Femur (tissue), 1 donor: Measurements from ENCODE around the gene SPRED3.
"Not testable (repeated sequence)": the region's sequence is repeated elsewhere in the genome, so short reads cannot be mapped to it uniquely, and the experiment has no call there.

Source experiments
- DNase-seq: peaks from one replicate; pipeline ENCODE4 v3.0.0-alpha.2; 2017

Gene SPRED3

DNA sequence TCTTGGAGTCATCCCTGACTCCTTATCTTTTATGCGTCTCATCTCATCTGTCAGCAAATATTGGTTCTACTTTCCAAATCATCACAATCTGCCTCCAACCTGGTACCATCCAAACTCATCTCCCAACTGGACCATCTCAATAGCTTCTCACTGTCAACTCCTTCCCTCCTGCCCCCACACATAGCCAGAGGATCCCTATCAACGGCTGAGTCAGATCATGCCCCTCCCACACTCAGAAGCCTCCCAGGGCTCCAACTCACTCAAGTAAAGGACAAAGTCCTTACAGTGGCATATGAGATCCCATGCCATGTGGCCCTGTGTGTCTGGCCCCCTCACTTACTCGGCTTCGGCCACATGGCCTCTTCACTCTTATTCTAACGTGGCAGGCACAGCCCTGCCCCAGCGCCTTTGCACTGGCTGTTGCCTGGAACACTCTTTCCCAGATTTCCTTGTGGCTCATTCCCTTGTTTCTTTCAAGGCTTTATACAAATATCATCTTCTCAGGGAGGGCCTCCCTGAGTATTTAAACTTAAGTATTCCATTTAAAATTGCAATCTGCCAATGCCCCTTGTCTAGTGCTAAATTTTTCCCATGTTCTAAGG, 4.3 kb downstream of the SPRED3 start:
- no peak for DNase-seq

DNA sequence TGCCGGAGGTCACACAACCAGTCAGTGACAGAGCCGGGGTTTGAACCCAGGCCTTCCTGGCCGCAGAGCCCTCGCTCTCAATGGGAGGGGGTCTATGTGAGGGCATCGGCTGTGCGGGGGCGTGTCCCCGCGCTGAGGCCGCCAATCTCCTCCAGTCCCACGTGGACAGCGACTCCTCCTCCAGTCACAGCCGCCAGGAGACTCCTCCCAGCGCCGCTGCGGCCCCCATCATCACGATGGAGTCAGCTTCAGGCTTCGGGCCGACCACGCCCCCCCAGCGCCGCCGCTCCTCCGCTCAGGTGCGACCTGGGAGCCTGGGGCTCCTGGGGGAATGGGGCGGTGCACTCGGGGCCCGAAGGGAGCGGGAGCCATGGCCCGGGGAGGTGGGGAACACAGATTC, 6.0 kb downstream of the SPRED3 start:
- no peak for DNase-seq

DNA sequence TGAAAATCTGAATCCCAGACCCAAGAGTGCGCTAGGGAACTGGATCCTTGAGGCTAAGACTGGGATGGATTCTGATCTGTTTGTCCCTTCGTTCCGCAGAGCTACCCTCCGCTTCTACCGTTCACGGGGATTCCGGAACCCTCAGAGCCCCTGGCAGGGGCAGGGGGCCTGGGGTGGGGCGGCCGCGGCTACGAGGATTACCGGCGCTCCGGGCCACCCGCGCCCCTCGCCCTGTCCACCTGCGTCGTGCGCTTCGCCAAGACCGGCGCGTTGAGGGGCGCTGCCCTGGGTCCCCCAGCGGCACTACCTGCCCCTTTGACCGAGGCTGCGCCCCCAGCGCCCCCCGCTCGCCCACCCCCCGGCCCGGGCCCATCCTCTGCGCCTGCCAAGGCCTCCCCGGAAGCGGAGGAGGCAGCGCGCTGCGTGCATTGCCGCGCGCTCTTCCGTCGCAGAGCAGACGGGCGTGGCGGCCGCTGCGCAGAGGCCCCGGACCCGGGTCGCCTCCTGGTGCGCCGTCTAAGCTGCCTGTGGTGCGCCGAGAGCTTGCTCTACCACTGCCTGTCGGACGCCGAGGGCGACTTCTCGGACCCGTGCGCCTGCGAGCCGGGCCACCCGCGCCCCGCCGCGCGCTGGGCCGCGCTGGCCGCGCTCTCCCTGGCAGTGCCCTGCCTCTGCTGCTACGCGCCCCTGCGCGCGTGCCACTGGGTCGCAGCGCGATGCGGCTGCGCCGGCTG, 7.1 kb downstream of the SPRED3 start:
- DNase-seq: no peak

DNA sequence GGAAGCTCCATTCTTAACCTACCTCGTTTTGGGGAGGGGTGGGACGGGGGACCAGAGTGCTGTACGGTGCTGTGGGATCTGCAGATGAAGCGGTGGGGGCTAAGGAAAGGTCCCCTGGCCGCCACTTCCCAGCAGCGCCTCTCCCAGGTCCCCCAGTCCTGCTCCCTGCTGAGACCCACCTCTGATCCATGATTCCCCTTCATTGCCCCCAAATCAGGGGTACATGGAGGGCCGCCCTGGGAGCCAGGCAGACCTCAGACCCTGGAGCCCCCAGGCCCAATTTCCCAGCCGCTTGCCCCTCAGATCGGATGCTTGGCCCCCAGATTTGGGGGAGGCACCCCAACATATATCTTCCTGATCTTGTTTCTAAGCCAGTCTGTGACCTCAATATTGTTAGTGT, 10.6 kb downstream of the SPRED3 start:
- DNase-seq: no peak

DNA sequence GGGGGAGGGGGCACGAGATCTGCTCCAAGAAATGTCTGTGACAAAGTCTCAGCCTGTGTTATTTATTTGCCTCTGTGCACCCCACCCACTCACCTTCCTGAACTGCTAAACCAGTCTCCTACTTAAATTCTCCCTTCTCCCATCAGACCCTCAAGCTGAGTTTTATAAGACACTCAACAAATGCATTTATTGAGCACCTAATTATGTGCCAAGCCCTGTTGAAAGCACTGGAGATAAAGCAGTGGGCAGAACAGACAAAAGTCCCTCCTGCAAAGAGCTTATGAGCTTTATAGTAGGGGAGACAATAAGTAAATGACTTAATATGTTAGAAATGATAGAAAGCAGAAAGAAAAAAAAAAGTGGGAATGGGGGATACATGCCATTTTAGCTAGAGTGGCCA, 11.0 kb downstream of the SPRED3 start:
- DNase-seq: no peak

DNA sequence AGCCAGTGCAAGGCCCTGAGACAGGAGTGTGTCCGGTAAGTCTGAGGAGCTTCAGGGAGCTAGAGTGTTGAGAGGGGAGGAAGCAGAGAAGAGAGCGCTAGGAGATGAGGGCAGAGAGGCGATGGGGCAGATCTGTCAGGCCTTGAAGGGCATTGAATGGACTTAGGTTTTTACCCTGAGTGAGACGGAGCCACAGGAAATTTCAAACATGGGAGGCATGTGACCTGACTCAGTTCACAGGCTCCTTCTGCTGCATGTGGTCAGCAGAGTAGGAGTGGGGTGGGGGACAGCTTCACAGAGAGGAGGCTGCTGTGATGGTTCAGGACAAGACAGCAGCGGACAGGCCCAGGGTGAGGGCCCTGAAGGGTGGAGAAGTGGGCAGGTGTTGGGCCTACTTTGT, 11.9 kb downstream of the SPRED3 start:
- no peak for DNase-seq

DNA sequence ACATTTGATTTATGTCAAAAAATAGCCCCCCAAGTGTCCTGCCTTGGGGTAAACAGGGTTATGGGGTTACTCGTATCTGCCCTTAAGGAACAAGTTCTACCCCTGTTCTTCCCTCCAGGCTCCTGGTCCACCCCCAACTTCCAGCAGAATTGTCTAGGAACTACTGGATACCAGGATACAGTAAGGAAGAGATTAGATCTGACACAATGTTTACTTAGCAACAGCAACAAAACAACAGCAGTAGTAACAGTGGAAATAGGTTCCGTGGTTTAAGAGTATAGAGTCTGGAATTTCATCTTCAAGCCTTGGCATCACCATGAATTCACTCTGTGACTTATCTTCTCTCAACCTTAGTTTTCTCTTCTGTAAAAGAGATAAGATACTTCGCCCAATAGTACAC, 12.7 kb downstream of the SPRED3 start:
- DNase-seq: no peak

DNA sequence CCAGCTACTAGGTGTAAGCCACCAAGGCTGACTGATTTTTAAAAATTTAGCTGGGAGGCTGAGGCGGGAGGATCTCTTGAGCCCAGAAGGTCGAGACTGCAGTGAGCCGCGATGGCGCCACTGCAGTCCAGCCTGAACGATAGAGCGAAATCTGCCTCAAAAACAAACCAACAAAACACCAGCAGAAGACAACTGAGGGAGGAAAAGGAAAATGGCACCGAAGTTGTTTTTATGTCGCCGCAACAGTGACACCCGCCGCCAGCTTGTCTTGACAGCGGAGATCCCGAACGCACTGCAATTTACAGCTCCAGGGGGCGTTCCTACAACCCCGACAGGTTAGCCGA, 14.1 kb downstream of the SPRED3 start:
- no peak for DNase-seq

DNA sequence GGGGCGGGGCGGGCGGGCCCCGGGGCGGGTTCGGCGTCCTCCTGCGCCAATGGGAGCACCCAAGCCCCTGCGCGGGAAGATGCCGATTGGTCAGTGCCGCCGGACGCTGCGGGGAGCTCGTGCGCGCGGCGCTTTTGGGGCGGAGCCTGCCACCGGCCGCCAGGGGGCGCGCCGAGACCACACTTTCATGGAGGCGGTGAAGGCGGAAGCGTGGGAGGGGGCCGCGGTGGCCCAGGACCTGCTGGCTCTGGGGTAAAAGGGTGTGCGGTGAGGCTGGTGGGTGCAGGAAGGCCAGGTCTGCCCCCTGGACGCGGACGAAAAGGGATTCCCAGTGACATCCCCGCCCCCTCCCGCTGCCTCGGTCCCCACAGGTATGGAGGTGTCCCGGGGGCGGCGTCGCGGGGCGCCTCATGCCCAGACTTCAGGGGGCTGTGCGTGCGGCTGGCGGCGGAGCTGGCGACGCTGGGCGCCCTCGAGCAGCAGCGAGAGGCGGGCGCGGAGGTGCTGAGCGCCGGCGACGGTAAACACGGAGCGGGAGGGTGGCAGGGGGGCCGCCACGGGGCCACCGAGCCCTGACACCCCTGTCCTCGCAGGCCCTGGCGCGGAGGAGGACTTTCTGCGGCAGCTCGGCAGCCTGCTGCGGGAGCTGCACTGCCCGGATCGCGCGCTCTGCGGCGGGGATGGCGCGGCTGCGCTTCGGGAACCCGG, 14.6 kb downstream of the SPRED3 start, which contains the start of gene FAM98C:
Gene FAM98C, plus strand, starts transcription at position 127 of the 708 bp plus-strand sequence. Its CDS starts 61 bp downstream, at position 188.
- DNase-seq: peak; percentile 99

DNA sequence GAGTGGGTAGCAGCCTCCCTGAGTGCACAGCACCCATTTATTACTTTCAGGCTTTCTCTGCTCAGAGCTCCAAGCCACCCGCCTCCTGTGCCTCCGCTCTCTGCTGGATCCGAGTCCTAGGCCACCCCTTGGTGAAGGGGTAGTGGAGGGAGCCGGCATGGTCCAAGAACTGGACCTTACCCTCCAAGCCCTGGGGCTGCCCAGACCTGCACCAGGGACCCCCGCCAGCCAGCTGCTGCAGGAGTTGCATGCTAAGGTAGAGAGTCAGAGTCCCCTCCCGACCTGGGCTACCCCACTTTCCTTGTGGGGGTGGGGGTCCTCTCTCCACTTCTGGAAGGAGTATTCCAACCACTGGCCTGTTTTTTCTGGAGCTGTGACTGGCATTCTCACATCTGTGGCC, 16.4 kb downstream of the SPRED3 start:
- DNase-seq: no peak

DNA sequence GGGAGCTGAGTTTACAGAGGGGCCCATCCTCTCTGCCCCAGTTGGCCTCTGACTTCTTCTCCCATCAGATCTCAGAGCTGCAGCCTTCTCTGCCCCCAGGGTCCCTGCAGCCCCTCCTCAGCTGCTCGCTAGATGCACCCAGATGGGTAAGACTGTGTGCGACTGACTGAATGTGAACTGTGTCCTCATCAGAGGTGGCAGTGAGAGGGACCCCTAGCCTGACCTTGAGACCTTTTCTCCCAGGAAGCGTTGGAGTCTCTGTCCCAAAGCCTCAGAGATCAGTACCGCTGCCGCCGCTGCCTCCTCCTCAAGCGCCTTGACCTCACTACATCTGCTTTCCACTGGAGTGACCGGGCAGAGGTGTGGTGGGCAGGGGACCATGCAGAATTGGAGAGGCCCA, 16.8 kb downstream of the SPRED3 start:
- no peak for DNase-seq

DNA sequence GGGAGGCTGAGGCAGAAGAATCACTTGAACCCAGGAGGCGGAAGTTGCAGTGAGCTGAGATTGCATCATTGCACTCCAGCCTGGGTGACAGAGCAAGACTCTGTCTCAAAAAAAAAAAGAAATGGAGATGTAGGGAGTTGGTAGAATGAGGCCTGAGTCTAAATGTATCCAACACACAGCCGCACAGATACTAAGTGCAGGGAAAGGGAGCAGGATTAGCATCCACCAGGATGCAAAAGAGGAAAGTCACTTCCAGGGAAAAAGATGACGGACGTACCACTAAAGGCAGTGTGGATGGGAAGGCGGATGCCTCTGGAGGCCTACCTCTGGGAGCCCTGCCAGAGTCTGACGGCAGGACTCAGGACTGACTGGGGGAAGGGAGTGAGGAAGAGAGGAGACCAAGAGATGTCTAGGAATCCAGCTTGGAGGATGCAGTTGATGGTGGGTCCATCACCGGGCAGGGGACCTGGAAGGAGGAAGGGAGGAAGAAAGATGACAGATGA, 21.2 kb downstream of the SPRED3 start:
- DNase-seq: peak; percentile 74

DNA sequence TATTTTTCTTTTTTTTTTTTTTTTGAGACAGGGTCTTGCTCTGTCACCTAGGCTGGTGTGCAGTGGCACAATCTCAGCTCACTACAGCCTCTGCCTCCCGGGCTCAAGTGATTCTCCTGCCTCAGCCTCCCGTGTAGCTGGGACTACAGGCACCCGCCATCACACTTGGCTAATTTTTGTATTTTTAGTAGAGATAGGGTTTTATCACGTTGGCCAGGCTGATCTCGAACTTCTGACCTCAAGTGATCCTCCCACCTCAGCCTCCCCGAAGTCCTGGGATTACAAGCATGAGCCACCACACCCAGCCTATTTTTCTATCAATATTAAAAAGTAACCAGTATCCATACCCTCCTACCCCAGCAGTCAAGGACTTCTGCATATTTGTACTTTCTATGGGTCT, 21.9 kb downstream of the SPRED3 start:
- not testable (repeated sequence) for DNase-seq

DNA sequence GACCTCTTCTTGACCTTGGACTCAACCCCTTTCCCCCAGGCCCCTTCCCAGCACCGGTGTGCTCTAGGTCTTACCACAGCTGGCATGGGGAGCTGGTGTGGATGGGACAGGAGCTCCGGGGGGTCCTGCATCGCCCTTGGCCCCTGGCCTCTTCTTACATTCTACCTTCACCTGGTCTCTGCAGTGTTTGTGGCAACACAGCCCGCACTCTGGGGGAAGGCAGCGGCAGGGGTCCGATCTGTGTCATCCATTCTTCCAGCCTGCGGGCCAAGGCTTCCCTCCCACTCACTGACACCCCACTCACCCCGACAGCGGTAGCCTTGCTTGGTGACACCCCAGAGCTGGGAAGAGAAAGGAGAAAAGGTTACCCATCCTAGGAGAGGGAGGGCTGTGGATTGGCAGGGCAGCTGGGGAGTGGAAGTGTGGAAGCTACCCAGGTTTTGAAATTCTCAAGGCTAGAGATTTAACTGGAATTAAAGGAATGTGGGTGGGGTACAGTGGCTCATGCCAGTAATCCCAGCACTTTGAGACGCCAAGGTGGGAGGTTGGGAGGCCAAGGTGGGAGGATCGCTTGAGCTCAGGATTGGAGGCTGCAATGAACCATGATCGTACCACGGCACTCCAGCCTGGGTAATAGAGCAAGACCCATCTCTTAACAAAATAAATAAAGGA, 22.7 kb downstream of the SPRED3 start:
- no peak for DNase-seq

DNA sequence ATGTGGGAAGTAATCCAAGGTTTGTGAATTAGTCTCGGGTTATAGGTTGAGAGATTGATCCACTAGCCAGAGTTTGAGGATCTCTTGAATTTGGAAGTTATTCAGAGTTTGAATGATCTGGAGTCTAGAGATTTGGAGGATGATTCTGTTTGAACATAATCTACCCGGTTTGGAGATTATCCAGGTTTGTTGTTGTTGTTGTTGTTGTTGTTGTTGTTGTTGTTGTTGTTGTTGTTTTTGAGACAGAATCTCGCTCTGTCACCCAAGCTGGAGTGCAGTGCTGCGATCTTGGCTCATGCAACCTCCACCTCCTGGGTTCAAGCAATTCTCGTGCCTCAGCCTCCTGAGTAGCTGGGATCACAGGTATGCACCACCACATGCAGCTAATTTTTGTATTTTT, 23.4 kb downstream of the SPRED3 start:
- DNase-seq: not testable (repeated sequence)

DNA sequence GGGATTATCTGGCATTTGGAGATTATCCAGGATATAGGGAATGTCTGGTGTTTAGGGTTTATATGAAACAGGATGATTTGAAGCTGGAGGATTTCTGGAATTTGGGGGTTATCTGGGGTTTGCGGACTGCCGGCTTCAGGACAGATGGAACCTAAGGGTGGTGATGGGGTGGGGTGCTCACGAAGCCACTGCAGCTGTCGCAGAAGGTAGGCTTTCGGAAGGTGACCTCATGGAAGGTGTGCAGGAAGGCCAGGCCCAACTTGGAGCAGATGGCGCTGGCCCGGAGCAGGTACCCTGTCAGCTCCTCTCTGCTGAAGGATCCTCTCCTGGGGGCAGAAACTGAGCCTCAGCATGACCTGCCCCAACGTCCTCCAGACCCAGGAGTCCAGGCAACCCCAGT, 24.0 kb downstream of the SPRED3 start:
- DNase-seq: no peak

DNA sequence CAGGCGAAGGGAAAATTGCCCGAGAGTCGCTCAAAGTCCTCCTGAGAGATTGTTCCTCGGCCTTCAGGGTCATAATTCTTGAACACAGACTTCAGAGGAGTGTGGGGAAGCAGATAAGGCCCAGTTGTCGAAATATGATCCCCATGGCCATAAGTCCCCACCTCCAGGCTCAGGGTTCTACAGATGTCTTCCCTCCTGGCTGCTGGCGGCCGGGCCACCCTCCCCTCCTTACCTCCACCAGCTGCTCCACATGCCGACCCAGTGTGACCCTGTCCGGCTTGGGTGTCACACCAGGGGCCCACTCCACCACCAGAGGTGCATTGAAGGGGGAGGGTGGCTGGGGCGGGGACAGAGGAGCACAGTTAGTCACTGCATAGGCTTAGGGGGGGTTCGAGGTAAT, 24.5 kb downstream of the SPRED3 start:
- no peak for DNase-seq

DNA sequence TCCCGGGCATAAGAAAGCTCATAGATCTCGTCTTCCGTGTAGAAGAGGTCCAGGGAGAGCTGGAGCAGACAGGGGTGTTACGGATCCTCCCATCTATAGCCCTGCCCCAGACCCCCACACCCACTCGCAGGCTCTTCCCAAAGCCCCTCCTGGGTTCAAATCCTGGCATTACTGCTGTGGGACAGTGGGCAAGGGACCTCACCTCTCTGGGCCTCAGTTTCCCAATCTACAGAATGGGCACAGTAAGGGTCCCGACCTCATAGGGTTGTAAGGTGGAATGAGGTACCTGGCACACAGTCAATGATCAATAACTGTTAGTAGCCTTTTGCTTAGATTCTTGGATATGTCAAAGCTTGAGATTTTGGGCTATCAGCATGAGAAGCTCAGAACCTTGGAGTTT, 24.9 kb downstream of the SPRED3 start:
- no peak for DNase-seq

DNA sequence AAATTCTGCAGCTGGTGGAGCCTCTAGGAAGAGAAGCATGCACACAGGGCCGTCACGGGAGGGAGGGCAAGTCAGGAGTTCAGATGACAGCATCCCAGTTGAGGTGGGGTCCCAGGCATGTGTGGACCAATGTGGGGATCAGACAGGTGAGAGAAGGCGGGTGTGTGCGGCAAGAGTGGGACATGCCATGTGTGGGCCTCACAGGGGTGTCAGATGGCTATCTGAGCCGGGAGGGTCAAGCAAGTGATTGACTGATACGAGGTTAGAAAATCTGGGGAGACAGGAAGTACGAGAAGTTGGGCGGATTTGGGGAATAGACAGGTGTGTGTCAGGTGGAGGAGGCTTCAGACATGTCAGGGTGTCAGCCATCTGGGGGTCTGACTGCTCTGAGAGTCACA, 28.6 kb downstream of the SPRED3 start:
- DNase-seq: no peak

DNA sequence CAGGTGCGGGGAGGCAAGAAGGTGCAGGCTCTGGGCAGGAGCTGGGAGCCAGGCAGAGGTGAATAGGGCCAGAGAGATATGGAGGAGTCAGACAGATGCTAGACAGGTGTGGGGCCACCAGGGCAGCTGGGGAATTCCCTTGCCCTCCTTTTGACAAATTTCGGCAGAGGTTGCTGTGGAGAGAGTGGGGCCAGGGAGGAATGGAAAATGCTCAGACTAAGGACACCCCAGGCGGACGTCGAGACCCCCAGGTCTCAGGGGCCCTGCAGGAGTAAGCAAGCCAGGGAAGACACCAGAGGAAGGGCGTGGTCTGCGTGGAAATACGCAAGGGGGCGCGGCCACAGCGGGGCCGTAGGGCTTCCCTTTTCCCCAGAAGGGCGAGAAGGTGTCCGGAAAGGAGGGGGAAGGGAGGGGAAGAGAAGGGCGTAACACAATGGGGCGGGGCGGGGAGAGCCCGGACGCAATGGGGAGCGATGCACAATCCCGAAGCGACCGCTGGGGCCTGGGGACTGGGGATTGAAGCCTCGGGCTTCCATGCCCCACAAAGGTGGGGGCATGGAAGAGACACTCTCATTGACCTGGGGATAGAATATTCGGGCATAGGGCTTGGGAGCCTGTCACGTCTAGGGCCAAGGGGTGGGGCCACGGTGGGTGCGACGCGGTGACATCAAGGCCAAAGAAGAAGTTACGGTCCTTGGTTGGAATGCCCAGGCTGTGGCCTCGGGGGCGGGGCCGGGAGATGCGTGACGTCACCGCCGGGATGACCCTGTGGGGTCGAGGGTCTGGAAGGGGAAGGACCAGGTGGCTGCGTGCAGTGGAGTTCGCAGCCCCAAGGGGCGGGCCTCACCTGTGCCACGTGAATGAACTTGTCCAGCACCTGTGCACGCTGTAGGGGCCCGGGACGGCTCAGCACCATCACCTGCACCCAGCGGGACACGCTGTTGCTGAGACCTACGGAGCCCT, 29.3 kb downstream of the SPRED3 start:
- DNase-seq: peak; percentile 65

DNA sequence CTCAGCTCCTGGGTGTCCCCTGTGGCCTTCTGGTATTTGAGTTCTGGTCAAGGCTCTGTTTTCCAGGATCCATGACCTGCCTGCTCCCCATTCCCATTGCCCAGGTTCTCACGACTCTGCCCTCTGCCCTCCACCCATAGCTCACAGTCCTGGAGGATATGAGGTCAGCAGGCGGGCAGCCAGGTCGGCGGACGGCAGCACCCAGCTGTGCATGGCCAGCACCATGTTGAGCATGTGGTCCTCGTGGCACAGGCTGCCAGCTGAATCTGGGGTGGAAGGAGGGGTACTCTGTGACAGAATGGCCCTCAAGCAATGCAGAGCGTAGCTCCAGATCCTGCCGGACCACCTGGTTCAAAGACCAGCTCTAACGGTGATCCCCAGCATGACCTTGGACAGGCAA, 32.4 kb downstream of the SPRED3 start:
- no peak for DNase-seq

DNA sequence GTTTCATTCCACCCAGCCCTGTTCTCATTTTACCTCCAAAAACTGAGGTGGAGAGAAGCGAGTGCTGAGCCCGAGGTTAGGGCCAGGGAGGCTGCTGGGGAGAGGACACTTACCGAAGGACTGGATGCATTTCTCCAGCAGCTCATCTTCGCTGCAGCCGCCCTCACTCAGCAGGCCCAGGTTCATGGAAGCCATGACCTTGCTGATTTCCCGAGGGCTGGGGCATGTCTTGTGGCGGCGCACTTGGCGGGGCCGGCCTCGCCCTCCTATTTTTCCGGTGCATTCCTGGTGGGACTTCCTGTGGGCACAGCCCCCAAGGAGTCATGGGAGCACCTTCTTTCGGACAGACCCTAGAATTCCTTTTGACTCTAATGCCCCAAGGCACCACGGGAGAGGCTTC, 33.4 kb downstream of the SPRED3 start:
- no peak for DNase-seq
